Colon (tissue), 2 donors: Measurements from ENCODE around the gene MRAP2.
"Not testable (repeated sequence)": the region's sequence is repeated elsewhere in the genome, so short reads cannot be mapped to it uniquely, and the experiment has no call there.

Experiments
- FAIRE-seq: peaks from 2 replicates; lab custom pipeline; 2012; peaks lifted over from hg19 to GRCh38; lab: Jason Lieb, UNC
- donor health status: control.
- donor health status: control.

MRAP2 gene

DNA sequence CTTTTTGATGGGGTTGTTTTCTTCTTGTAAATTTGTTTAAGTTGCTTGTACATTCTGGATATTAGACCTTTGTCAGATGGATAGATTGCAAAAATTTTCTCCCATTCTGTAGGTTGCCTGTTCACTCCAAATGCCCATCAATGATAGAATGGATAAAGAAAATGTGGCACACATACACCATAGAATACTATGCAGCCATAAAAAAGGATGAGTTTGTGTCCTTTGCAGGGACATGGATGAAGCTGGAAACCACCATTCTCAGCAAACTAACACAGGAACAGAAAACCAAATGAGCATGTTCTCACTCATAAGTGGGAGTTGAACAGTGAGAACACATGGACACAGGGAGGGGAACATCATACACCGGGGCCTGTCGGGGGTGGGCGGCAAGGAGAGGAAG is 1.6 kb upstream of the MRAP2 start:
- not testable (repeated sequence) for FAIRE-seq

- FAIRE-seq: no peak
Measured at GRCh38 chr6:84035484-84035883, 1.9 kb downstream of the MRAP2 start.

DNA sequence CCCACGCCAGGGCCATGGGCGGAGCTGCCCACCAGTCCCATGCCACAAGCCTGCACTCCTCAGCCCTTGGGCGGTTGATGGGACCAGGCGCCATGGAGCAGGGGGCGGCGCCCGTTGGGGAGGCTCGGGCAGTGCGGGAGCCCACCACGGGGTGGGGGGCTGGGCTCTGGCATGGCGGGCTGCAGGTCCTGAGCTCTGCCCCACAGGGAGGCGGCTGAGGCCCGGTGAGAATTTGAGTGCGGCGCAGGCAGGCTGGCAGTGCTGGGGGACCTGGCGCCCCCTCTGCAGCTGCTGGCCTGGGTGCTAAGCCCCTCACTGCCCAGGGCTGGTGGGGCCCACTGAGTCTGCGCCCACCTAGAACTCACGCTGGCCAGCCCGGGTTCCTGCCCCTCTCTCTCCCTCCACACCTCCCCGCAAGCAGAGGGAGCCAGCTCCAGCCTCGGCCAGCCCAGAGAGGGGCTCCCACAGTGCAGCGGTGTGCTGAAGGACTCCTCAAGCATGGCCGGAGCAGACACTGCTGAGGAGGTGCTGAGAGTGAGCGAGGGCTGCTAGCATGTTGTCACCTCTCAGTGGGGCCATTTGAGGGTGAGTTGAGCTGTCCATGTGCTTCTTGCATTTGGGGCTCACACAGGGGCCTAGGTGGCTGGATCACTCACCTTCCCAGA is 4.0 kb downstream of the MRAP2 start:
- FAIRE-seq: no peak

GRCh38 chr6:84042603-84043002 is 9.0 kb downstream of the MRAP2 start:
- FAIRE-seq: no peak

DNA sequence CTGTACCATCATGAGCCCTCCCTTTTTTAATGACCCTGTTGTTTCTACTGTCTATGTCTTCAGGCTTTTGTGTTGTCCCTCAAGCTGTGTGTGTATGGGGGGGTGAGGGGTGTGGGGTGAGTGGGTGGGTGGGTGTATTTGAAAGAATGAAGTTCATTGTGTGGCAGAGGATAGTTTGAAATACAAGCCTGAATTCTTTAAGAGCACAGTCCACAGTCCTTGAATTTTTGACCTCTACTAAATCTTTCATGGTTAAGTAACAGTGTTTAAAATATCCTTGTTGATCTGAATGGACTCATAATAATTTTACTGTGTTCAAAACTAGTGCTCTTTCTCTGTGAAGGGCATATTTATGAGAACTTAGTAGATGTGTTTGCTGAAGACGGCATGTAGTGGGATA is 10.0 kb downstream of the MRAP2 start:
- FAIRE-seq: no peak

- FAIRE-seq: no peak
Measured at GRCh38 chr6:84046755-84047154, 13.2 kb downstream of the MRAP2 start.

GRCh38 chr6:84048588-84048987 is 15.0 kb downstream of the MRAP2 start:
- FAIRE-seq: no peak

DNA sequence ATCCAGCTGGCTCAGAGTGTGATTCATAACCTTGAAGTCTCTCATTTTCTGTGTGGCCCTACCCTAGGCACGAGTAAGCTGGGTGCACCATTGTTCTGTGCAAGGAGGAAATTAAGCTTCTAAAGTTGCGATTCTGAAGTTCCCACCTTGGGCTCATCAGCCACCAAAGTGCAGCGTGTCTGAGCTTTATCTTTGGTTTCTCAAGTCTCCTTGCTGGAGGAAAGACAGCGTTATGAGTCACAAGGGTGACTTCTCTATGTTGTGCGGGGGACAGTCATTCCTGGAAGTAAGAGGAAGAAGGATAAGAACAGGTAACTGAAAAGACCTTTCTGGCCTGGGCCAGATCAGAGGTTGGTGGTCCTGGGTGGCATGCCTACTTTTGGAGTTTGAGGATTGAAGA is 16.8 kb downstream of the MRAP2 start:
- no peak for FAIRE-seq

- FAIRE-seq: no peak
Measured at GRCh38 chr6:84052204-84052882, 18.8 kb downstream of the MRAP2 start.

- no peak for FAIRE-seq
Measured at GRCh38 chr6:84052883-84053241, 19.3 kb downstream of the MRAP2 start.

GRCh38 chr6:84055647-84056046 is 22.1 kb downstream of the MRAP2 start:
- no peak for FAIRE-seq

GRCh38 chr6:84057908-84058307 is 24.3 kb downstream of the MRAP2 start:
- no peak for FAIRE-seq

GRCh38 chr6:84059082-84059481 is 25.5 kb downstream of the MRAP2 start:
- no peak for FAIRE-seq

GRCh38 chr6:84061174-84061573 is 27.6 kb downstream of the MRAP2 start:
- FAIRE-seq: no peak

- no peak for FAIRE-seq
Measured at GRCh38 chr6:84061613-84062398, 28.2 kb downstream of the MRAP2 start.

- no peak for FAIRE-seq
Measured at GRCh38 chr6:84062519-84063154, 29.1 kb downstream of the MRAP2 start.

DNA sequence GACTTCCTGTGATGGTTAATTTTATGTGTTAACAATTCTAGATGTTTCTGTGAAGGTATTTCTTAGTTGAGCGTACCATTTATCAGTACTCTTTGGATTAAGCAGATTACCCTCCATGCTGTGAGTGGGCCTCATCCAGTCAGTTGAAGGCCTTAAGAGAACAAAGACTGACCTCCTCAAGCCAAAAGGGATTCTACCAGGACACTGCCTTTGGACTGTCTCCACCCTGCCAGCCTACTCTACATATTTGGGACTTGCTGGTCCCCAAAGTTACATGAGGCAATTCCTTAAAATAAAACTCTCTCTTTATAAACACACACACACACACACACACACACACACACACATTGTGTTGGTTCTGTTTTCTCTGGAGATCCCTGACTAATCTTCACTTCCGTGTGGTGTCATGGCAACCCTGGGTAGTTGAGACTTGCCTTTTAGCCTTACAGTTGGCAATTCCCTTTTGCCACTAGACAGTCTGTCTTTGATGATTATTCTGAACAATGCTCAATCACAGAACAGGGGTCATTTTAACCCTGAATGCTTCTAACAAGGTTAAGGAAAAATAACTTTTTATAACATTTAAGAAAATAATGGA is 32.2 kb downstream of the MRAP2 start:
- no peak for FAIRE-seq

DNA sequence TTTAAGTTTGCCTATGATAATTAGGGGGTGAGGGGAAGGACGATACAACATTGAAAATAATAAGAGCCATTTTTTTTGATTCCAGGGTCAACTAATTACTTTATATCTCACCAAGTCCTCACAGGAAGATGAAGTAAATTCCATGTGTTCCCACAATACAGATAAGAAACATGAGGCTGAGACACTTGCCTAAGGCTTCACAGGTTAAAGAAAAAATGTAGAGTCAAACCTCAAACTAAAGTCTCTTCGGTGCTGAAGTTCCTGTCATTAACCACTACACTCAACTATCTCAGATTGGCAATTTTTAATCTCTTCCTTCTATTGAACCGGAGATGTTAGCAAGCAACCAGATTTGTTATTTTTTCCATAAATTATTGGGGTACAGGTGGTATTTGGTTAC is 33.0 kb downstream of the MRAP2 start:
- no peak for FAIRE-seq

- FAIRE-seq: not testable (repeated sequence)
Measured at GRCh38 chr6:84068873-84069272, 35.3 kb downstream of the MRAP2 start.

GRCh38 chr6:84072442-84072997 is 38.9 kb downstream of the MRAP2 start:
- FAIRE-seq: no peak

DNA sequence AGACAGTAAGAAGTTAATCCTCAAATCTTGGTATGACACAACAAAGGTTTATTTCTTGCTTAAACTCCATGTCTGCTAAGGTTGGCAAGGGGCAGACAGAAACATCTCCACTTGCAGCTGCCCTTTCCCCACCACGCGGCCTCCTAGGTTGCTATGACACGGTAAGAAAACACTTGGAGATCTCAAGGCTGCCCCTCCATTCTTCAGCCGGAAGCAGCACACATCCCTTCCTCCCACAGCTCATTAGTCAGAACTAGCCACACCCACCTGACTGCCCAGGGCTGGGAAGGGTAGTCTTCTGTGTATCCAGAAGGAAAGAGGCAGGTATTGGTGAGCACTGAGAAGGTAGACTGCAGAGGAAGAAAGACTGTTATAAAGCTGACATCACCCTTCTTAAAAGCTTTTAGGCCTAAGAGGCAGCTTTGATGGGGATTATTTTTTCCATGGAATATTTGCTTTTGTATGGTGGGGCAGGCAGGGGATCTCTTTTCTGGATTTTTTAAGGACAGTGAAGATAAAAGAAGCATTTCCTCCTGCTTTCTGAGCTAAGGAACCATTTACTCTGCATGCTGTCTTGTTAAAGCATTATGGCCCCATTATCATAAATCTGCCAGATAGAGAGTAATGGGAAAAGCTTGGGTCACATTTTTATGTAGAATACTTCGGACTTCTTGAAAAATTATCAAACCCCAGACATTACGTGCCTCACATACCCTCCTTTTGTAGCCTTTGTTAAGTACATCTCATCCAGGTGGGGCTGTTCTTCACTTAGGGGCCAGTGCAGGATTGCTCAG is 41.6 kb downstream of the MRAP2 start:
- FAIRE-seq: no peak
